ENCODE data around the gene KRTAP17-1.
"Not testable (repeated sequence)": the region's sequence is repeated elsewhere in the genome, so short reads cannot be mapped to it uniquely, and the experiment has no call there.

Gene KRTAP17-1, protein sequence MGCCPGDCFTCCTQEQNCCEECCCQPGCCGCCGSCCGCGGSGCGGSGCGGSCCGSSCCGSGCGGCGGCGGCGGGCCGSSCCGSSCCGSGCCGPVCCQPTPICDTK

DNA sequence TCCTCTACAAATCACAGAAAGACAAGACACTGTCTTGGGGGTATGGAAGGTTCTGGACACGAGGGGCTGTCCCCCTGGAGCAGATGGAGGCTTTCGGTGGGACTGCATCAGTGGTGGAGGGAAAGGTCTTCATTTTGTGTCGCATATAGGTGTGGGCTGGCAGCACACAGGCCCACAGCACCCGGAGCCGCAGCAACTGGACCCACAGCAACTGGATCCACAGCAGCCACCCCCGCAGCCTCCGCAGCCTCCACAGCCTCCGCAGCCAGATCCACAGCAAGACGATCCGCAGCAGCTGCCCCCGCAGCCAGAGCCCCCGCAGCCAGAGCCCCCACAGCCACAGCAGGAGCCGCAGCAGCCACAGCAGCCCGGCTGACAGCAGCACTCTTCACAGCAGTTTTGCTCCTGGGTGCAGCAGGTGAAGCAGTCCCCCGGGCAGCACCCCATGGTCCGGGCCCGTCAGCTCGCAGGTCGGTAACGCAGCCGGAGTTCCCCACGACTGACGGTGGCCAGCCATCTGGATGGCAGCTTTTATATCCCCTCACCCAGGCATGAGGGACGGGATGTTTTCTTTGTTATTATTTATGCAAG, at the start of gene KRTAP17-1:
TSS of gene KRTAP17-1 (minus strand) at position 507 of the 591 bp plus-strand sequence. CDS start at position 447, 60 bp downstream.
- no peak for DNase-seq

GRCh38 chr17:41363881-41364280, 48.4 kb upstream of the KRTAP17-1 start:
- no peak for DNase-seq

- no peak for DNase-seq
Observed at GRCh38 chr17:41360296-41360995, 44.9 kb upstream of the KRTAP17-1 start.

GRCh38 chr17:41354536-41354935, 39.0 kb upstream of the KRTAP17-1 start:
- DNase-seq = no peak

- no peak for DNase-seq
Observed at GRCh38 chr17:41352597-41353366, 37.3 kb upstream of the KRTAP17-1 start.

DNA sequence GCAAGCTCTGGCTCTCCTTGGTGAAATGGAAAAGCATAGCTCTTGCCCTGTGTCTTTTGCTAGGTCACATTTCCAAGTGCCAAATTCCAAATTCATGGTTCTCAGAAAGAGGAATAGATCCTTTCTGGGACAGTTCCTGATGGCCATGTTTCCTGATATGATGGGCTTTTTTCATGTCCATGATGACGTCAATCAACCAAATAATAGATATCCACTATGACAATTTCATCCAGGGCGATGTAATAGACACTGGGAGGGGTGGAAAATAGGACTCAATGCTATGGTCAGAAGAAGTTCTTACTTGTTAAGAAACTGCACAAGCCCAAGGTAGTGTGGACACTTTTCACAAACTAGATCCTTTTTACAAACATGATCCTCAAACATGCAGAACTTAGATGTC, 35.7 kb upstream of the KRTAP17-1 start:
- DNase-seq = no peak

GRCh38 chr17:41350381-41350878, 34.9 kb upstream of the KRTAP17-1 start, which contains the start of gene KRT33A:
TSS of gene KRT33A (minus strand) at chr17:41350828. CDS start at chr17:41350767, 61 bp downstream.
- not testable (repeated sequence) for DNase-seq

GRCh38 chr17:41347869-41348760, 32.6 kb upstream of the KRTAP17-1 start:
- DNase-seq = no peak

DNA sequence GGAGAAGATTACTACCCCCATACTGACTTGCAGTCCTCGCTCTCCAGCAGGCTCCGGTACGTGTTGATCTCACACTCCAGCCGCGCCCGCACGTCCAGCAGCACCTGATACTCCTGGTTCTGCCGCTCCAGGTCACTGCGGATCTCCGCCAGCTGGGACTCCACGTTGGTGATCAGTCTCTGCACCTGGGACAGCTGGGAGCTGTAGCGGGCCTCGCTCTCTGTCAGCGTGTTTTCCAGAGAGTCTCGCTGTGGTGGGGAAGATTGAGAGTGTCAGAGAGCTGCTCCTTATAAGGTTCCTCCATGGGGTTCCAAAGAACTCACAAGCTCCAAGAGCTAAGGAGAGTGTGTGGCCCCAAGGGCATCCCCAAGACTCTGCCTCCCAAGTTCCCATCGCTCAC, 30.9 kb upstream of the KRTAP17-1 start:
- DNase-seq = not testable (repeated sequence)

GRCh38 chr17:41345992-41346391, 30.5 kb upstream of the KRTAP17-1 start:
- no peak for DNase-seq

GRCh38 chr17:41343029-41343428, 27.5 kb upstream of the KRTAP17-1 start:
- DNase-seq = no peak

GRCh38 chr17:41340934-41341861, 25.7 kb upstream of the KRTAP17-1 start:
- no peak for DNase-seq

- peak; percentile 76 for DNase-seq
Observed at GRCh38 chr17:41340494-41340893, 25.0 kb upstream of the KRTAP17-1 start.

DNA sequence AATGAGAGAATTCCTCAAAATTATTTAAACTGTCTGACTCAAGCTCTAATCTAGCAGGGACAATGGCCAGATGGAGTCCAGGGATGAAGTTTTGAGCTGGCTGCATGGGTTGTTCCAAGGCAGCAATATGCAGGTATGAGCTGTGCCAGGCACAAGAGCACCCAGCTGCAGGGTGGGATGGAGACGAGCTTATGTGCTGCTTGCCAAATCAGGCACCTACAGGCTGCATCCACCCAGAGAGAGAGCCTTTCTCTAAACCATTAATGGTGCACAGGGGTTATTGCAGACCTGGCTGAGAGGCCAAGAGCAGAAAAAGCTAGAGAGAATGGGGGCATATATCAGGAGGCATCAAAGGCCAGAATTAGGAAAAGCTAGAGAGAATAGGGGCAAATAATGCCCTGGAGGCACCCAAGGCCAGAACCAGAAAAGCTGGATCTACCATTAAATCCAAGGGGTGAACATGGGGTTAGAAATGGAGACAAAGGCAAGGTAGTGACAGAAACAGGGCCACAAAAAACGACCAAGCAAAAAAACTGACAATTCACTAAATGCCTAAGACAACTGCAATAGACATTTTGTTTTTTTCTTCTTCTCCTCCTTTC, 24.2 kb upstream of the KRTAP17-1 start:
- DNase-seq = no peak

DNA sequence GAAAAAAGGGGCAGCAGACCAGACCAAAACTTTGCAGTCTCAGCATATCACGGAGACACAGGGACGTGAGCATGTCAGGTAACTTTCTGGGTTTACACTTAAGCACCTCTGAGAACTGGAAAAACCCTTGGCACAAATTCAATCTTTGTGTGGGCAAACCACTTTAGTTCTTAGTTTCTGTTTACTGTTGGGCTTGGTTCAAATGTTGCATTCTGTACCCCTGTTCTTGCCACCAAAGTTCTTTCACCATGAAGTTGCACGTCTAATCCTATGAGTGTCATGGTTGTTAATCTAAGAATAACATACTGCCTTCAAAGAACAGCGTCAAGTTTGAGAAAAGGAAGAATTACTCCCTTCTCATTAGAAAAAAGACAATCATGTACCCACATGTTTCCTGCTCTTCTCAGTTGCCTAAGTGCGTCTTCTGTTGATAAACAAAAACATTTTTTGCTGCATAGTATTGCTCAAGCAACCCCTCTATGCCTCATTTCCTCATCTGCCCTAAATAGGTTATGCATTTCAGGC, 23.5 kb upstream of the KRTAP17-1 start:
- peak; percentile 18 for DNase-seq

DNA sequence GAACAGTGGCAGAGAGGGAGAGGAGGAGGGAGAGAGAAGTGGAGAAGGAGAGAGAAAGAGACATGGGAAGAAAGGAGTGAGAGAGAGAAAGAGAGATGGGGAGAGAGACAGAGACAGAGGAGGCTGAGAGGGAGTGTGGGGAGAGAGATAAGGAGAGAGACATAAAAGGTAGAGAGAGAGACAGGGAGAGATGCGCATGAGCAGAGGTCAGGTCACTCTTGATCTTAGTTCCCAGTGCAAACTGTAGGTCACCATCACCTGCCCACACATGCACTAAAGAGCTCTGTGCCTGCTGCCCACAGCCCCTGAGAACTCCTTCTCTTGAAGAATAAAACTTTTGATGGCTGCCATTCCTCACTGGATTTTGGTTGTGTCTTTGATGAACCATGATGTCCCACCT, 20.2 kb upstream of the KRTAP17-1 start:
- no peak for DNase-seq

- no peak for DNase-seq
Observed at GRCh38 chr17:41334385-41335305, 19.1 kb upstream of the KRTAP17-1 start.

GRCh38 chr17:41333836-41334235, 18.3 kb upstream of the KRTAP17-1 start:
- no peak for DNase-seq

DNA sequence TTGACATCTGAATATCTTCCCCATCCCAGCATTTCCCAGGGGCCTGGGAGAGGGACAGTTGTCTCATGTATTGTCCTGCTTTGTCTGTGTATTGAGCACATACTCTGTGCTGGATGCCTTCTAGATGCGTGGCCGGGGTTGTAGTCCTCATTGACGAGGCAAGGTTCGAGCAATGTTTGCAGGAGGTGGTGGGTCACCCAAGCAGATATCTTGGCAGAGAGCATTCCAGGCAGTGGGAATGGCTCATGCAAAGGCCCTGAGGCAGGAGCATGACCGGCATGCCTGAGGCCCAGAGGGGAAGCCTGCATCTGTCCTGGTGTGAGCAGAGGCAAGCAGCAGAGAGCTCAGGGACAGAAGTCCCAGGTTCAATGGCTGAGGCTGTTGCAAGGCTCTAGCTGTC, 17.6 kb upstream of the KRTAP17-1 start:
- no peak for DNase-seq
